Measurements from ENCODE around the gene SCAMP3.
"Not testable (repeated sequence)": the region's sequence is repeated elsewhere in the genome, so short reads cannot be mapped to it uniquely, and the experiment has no call there.

DNA sequence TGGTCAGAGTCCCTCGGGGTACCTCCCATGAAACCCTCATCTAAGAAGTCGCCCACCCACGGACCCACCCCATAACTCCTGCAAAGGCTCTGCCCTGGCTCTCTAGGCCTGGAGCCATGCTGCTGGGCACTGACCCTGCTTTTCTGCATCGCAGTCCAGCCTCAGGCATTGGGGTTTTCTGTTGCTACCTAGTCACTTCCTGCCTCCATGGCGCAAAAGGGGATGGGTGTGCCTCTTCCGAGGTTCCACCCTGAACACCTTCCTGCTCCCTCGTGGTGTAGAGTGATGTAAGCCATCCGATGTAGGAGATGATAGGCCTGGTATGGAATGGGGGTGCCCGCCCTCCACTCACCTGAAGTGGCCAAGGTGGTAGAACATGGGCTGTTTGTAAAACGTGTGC is 47.5 kb downstream of the SCAMP3 start:
- TF ChIP-seq, protein P1, sequence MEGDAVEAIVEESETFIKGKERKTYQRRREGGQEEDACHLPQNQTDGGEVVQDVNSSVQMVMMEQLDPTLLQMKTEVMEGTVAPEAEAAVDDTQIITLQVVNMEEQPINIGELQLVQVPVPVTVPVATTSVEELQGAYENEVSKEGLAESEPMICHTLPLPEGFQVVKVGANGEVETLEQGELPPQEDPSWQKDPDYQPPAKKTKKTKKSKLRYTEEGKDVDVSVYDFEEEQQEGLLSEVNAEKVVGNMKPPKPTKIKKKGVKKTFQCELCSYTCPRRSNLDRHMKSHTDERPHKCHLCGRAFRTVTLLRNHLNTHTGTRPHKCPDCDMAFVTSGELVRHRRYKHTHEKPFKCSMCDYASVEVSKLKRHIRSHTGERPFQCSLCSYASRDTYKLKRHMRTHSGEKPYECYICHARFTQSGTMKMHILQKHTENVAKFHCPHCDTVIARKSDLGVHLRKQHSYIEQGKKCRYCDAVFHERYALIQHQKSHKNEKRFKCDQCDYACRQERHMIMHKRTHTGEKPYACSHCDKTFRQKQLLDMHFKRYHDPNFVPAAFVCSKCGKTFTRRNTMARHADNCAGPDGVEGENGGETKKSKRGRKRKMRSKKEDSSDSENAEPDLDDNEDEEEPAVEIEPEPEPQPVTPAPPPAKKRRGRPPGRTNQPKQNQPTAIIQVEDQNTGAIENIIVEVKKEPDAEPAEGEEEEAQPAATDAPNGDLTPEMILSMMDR (conservative IDR thresholded peaks at IDR 0.05; ENCODE audit: low read length) = not testable (repeated sequence)
- TF ChIP-seq EZH2phosphoT487 (IDR thresholded peaks at IDR 0.05; ENCODE audit: borderline replicate concordance) = not testable (repeated sequence)

All from Loucy (cell line).